ENCODE data around the gene CHRM5. TPM values are rescaled to one million over a fixed set of nuclear protein-coding genes. Genes with fewer than 3 reads are reported as not detected.

CHRM5 gene
- total RNA-seq, 1 donor from 2014 or later = 0.07 TPM

DNA sequence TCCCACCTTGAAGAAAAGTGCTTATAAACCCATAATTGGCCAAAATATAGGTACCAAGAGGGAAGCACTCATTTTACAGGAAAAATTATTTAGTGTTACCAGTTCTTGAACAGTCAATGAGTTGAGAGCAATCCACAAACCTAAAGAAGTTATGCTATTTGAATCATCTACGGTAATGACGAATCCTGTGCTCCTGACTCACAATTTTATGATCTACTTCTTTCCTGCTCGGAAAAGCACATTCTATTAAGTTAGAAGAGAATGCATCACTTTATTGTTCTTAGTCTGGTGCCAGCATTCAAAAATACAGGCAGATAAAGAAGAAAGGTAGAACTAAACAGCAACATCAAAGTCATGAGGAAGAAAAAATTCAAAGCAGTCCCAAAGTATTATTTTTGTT, 33.2 kb downstream of the CHRM5 start:
- FAIRE-seq (no peak), DNase-seq (ENCODE audit: low read depth) (no peak)
- Mint-ChIP-seq H3K27me3 (ENCODE audit: low read depth, unreplicated experiment) (no peaks in the 10 kb centered on the region), H3K4me1 (ENCODE audit: low read depth, unreplicated experiment) (no peaks in the 10 kb centered on the region), H3K36me3 (ENCODE audit: low read depth, unreplicated experiment) (peaks cover 4% of the 10 kb centered on the region), H3K27ac (ENCODE audit: unreplicated experiment) (no peak overlapping the region), H3K9me3 (ENCODE audit: unreplicated experiment) (no peaks in the 10 kb centered on the region), H3K4me3 (ENCODE audit: unreplicated experiment) (no peak overlapping the region)
- Histone ChIP-seq H2AFZ (ENCODE audit: low read depth, low read length) (no peak overlapping the region), H3K4me1 (ENCODE audit: insufficient read depth, low read length) (no peaks in the 10 kb centered on the region), H3K36me3 (ENCODE audit: insufficient read depth, low read length) (no peaks in the 10 kb centered on the region), H3K9ac (ENCODE audit: low read length) (no peak overlapping the region), H3K27me3 (ENCODE audit: insufficient read depth, low read length) (no peaks in the 10 kb centered on the region), H3K27ac (ENCODE audit: low read depth, low read length) (no peak overlapping the region), H3K9me3 (ENCODE audit: insufficient read depth, low read depth, low read length) (no peaks in the 10 kb centered on the region), H3K4me3 (ENCODE audit: insufficient read depth, low read depth, low read length) (no peak overlapping the region), H4K20me1 (ENCODE audit: insufficient read depth, low read length) (peaks cover 25% of the 10 kb centered on the region), H3K4me2 (ENCODE audit: low read length) (no peak overlapping the region), H3K79me2 (ENCODE audit: insufficient read depth, low read length) (peaks cover 23% of the 10 kb centered on the region)
- no peak for TF ChIP-seq EZH2 (IDR thresholded peaks at IDR 0.05; ENCODE audit: insufficient read depth, low read length)
- TF ChIP-seq, protein P1, sequence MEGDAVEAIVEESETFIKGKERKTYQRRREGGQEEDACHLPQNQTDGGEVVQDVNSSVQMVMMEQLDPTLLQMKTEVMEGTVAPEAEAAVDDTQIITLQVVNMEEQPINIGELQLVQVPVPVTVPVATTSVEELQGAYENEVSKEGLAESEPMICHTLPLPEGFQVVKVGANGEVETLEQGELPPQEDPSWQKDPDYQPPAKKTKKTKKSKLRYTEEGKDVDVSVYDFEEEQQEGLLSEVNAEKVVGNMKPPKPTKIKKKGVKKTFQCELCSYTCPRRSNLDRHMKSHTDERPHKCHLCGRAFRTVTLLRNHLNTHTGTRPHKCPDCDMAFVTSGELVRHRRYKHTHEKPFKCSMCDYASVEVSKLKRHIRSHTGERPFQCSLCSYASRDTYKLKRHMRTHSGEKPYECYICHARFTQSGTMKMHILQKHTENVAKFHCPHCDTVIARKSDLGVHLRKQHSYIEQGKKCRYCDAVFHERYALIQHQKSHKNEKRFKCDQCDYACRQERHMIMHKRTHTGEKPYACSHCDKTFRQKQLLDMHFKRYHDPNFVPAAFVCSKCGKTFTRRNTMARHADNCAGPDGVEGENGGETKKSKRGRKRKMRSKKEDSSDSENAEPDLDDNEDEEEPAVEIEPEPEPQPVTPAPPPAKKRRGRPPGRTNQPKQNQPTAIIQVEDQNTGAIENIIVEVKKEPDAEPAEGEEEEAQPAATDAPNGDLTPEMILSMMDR (IDR thresholded peaks at IDR 0.05; ENCODE audit: insufficient read depth, low read depth, low read length) = no peak

DNA sequence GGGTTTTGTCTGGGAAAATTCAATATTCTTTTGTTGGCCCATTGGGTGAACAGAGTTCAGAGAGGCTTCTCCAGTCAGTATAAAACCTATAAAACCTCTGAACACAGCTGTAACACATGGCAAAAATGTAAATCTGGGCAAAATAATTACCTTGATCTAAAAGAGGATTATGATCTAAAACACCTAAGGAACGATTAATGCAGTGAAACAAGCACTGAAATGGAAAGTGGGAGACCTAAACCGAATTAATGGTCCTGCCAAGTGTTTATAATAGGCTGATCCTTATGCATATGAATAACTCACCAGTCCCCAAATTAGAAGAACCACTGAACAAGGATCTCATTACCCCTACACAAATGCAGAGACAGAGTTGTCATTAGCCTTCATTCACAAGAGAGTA, 38.1 kb downstream of the CHRM5 start:
- FAIRE-seq = no peak
- H3K27me3 Mint-ChIP-seq (ENCODE audit: low read depth, unreplicated experiment) = no peaks in the 10 kb centered on the region

DNA sequence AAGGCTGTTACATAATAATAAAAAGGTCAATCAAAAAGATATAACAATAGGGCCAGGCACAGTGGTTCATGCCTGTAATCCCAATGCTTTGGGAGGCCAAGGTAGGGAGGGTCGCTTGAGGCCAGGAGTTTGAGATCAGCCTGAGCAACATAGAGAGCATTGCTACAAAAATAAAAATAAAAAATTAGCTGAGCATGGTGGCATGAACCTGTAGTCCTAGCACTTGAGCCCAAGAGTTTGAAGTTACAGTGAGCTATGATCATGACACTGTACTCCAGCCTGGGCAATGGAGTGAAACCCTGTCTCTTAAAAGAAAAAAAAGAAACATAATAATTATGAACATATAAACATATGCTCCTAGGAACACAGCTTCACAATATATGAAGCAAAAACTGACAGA, 41.4 kb downstream of the CHRM5 start:
- FAIRE-seq = no peak
- no peak overlapping the region for H3K9ac ChIP-seq (ENCODE audit: low read length)
- H3K36me3 ChIP-seq (ENCODE audit: insufficient read depth, low read length) = no peaks in the 10 kb centered on the region
- no peak overlapping the region for H2AFZ ChIP-seq (ENCODE audit: low read depth, low read length)
- no peak overlapping the region for H3K4me3 ChIP-seq (ENCODE audit: insufficient read depth, low read depth, low read length)
- DNase-seq (ENCODE audit: low read depth) = no peak
- Mint-ChIP-seq H3K27me3 (ENCODE audit: low read depth, unreplicated experiment) (no peaks in the 10 kb centered on the region), H3K4me1 (ENCODE audit: low read depth, unreplicated experiment) (peaks cover 13% of the 10 kb centered on the region), H3K27ac (ENCODE audit: unreplicated experiment) (no peak overlapping the region), H3K9me3 (ENCODE audit: unreplicated experiment) (no peaks in the 10 kb centered on the region), H3K4me3 (ENCODE audit: unreplicated experiment) (no peak overlapping the region), H3K36me3 (ENCODE audit: low read depth, unreplicated experiment) (no peaks in the 10 kb centered on the region)
- no peak overlapping the region for H3K4me2 ChIP-seq (ENCODE audit: low read length)
- H3K27me3 ChIP-seq (ENCODE audit: insufficient read depth, low read length) = no peaks in the 10 kb centered on the region
- no peak overlapping the region for H3K27ac ChIP-seq (ENCODE audit: low read depth, low read length)
- H4K20me1 ChIP-seq (ENCODE audit: insufficient read depth, low read length) = peaks cover 10% of the 10 kb centered on the region
- TF ChIP-seq EZH2 (IDR thresholded peaks at IDR 0.05; ENCODE audit: insufficient read depth, low read length) = no peak
- TF ChIP-seq, protein P1 (IDR thresholded peaks at IDR 0.05; ENCODE audit: insufficient read depth, low read depth, low read length) = no peak
- H3K4me1 ChIP-seq (ENCODE audit: insufficient read depth, low read length) = no peaks in the 10 kb centered on the region
- H3K79me2 ChIP-seq (ENCODE audit: insufficient read depth, low read length) = peaks cover 40% of the 10 kb centered on the region
- no peaks in the 10 kb centered on the region for H3K9me3 ChIP-seq (ENCODE audit: insufficient read depth, low read depth, low read length)

More for the DNA sequence above, 38.1 kb downstream of the CHRM5 start:
- Histone ChIP-seq H3K27ac (ENCODE audit: low read depth, low read length) (no peak overlapping the region), H2AFZ (ENCODE audit: low read depth, low read length) (no peak overlapping the region), H3K4me3 (ENCODE audit: insufficient read depth, low read depth, low read length) (no peak overlapping the region), H3K79me2 (ENCODE audit: insufficient read depth, low read length) (peaks cover 38% of the 10 kb centered on the region), H3K9ac (ENCODE audit: low read length) (no peak overlapping the region), H4K20me1 (ENCODE audit: insufficient read depth, low read length) (peaks cover 6% of the 10 kb centered on the region), H3K9me3 (ENCODE audit: insufficient read depth, low read depth, low read length) (no peaks in the 10 kb centered on the region), H3K4me1 (ENCODE audit: insufficient read depth, low read length) (no peaks in the 10 kb centered on the region), H3K4me2 (ENCODE audit: low read length) (no peak overlapping the region), H3K36me3 (ENCODE audit: insufficient read depth, low read length) (no peaks in the 10 kb centered on the region), H3K27me3 (ENCODE audit: insufficient read depth, low read length) (no peaks in the 10 kb centered on the region)
- DNase-seq (ENCODE audit: low read depth) = no peak
- Mint-ChIP-seq H3K36me3 (ENCODE audit: low read depth, unreplicated experiment) (peaks cover 3% of the 10 kb centered on the region), H3K4me1 (ENCODE audit: low read depth, unreplicated experiment) (peaks cover 3% of the 10 kb centered on the region), H3K9me3 (ENCODE audit: unreplicated experiment) (no peaks in the 10 kb centered on the region), H3K27ac (ENCODE audit: unreplicated experiment) (no peak overlapping the region), H3K4me3 (ENCODE audit: unreplicated experiment) (no peak overlapping the region)
- TF ChIP-seq, protein P1 (IDR thresholded peaks at IDR 0.05; ENCODE audit: insufficient read depth, low read depth, low read length) = no peak
- TF ChIP-seq EZH2 (IDR thresholded peaks at IDR 0.05; ENCODE audit: insufficient read depth, low read length) = no peak
